Mesendoderm (in vitro differentiated cells): ENCODE data around the gene PRKD2.
"Not testable (repeated sequence)": the region's sequence is repeated elsewhere in the genome, so short reads cannot be mapped to it uniquely, and the experiment has no call there.

ENCODE experiments used
- DNase-seq: peaks from one replicate; pipeline ENCODE4 v3.0.0; 2013
- H2AK5ac ChIP-seq: 2 replicates; pipeline ENCODE4 v1.6.1; 2013; ENCODE audit warnings: low read length, inconsistent platforms
- H2BK120ac ChIP-seq: 2 replicates; pipeline ENCODE4 v1.6.1; 2013; ENCODE audit warnings: low read depth, mild to moderate bottlenecking, low read length, moderate library complexity, mixed read lengths
- H2BK15ac ChIP-seq: replicated peaks from 2 replicates; pipeline ENCODE4 v1.6.1; 2013; ENCODE audit warnings: low read depth, mild to moderate bottlenecking, moderate library complexity
- H2BK5ac ChIP-seq: 2 replicates; pipeline ENCODE4 v1.6.1; 2013; ENCODE audit warnings: low read length, inconsistent platforms
- H3K18ac ChIP-seq: 2 replicates; pipeline ENCODE4 v1.6.1; 2013; ENCODE audit warnings: mild to moderate bottlenecking, low read length, mixed read lengths
- H3K23ac ChIP-seq: one replicate; pipeline ENCODE4 v1.6.1; 2013; ENCODE audit warnings: low read length
- H3K27ac ChIP-seq: 2 replicates; pipeline ENCODE4 v1.5.1; 2013; ENCODE audit warnings: low read depth, mild to moderate bottlenecking, inconsistent platforms, low read length, moderate library complexity
- H3K27me3 ChIP-seq: 2 replicates; pipeline ENCODE4 v1.6.1; 2013; ENCODE audit warnings: low read length, control low read depth, mild to moderate bottlenecking, inconsistent platforms; ENCODE audit not compliant: insufficient read depth, poor library complexity
- H3K36me3 ChIP-seq: 2 replicates; pipeline ENCODE4 v1.6.1; 2013; ENCODE audit warnings: low read length, inconsistent platforms; ENCODE audit not compliant: control insufficient read depth, insufficient read depth
- H3K4ac ChIP-seq: one replicate; pipeline ENCODE4 v1.6.1; 2013; ENCODE audit warnings: low read depth, mild to moderate bottlenecking, low read length, moderate library complexity
- H3K4me1 ChIP-seq: 2 replicates; pipeline ENCODE4 v1.6.1; 2013; ENCODE audit warnings: low read depth, low read length, inconsistent platforms; ENCODE audit not compliant: control insufficient read depth
- H3K4me2 ChIP-seq: 2 replicates; pipeline ENCODE4 v1.6.1; 2013; ENCODE audit warnings: low read length
- H3K4me3 ChIP-seq: 2 replicates; pipeline ENCODE4 v1.5.1; 2013; ENCODE audit warnings: mild to moderate bottlenecking, low read length
- H3K56ac ChIP-seq: one replicate; pipeline ENCODE4 v1.6.1; 2013; ENCODE audit warnings: low read length
- H3K79me1 ChIP-seq: 2 replicates; pipeline ENCODE4 v1.6.1; 2013; ENCODE audit warnings: low read length, inconsistent platforms
- H3K79me2 ChIP-seq: 2 replicates; pipeline ENCODE4 v1.6.1; 2013; ENCODE audit warnings: mild to moderate bottlenecking, low read length; ENCODE audit not compliant: control insufficient read depth, insufficient read depth
- H3K9ac ChIP-seq: 2 replicates; pipeline ENCODE4 v1.6.1; 2013; ENCODE audit warnings: low read length, inconsistent platforms
- H4K5ac ChIP-seq: one replicate; pipeline ENCODE4 v1.6.1; 2013; ENCODE audit warnings: low read length
- H4K8ac ChIP-seq: one replicate; pipeline ENCODE4 v1.6.1; 2013; ENCODE audit warnings: low read depth, mild to moderate bottlenecking, control low read depth, low read length, moderate library complexity
- WGBS: extraction: QIAGEN DNeasy Blood & Tissue Kit; methylation state at CpG from one replicate; pipeline ENCODE4 v1.1.7; 2013; ENCODE audit warnings: low lambda C conversion rate, missing lambda C conversion rate; ENCODE audit not compliant: insufficient coverage; ENCODE audit errors: extremely low coverage; 5-methylcytosine and 5-hydroxymethylcytosine counted together

Gene PRKD2

DNA sequence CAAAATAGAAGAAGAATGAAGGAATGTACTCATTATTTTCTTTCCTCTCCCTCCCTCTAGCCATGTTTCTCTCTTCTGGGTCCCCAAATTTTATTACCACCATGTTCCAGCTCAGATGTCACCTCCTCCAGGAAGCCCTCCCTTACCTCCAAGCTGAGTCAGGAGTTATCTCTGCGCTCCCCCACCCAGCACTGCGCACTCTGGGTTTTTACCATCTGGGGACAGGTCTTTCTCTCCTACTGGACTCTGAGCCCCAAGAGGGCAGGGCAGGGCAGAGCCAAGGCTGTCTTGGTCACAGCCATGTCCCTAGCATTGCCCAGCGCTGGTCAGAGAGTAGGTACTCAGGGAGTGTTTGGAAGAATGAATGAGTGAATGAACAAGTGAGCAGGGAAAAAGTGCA is 83.8 kb downstream of the PRKD2 start:
- H2BK15ac ChIP-seq = no peak overlapping the region
- no peaks in the 10 kb centered on the region for H3K79me2 ChIP-seq
- H3K79me1 ChIP-seq = no peaks in the 10 kb centered on the region
- no peak overlapping the region for H3K56ac ChIP-seq
- H3K23ac ChIP-seq = no peak overlapping the region
- no peak overlapping the region for H2BK120ac ChIP-seq
- H3K27ac ChIP-seq = no peak overlapping the region
- no peak overlapping the region for H3K4ac ChIP-seq
- H3K9ac ChIP-seq = no peak overlapping the region
- H3K27me3 ChIP-seq = no peaks in the 10 kb centered on the region
- no peak for DNase-seq
- peaks cover 7% of the 10 kb centered on the region for H3K4me1 ChIP-seq
- no peak overlapping the region for H3K4me3 ChIP-seq
- H2BK5ac ChIP-seq = no peak overlapping the region
- H4K8ac ChIP-seq = no peak overlapping the region
- H3K4me2 ChIP-seq = no peak overlapping the region
- no peak overlapping the region for H3K18ac ChIP-seq
- H4K5ac ChIP-seq = no peak overlapping the region
- WGBS = no CpG with 5 or more reads among the region's 3 CpGs
- no peaks in the 10 kb centered on the region for H3K36me3 ChIP-seq
- no peak overlapping the region for H2AK5ac ChIP-seq

DNA sequence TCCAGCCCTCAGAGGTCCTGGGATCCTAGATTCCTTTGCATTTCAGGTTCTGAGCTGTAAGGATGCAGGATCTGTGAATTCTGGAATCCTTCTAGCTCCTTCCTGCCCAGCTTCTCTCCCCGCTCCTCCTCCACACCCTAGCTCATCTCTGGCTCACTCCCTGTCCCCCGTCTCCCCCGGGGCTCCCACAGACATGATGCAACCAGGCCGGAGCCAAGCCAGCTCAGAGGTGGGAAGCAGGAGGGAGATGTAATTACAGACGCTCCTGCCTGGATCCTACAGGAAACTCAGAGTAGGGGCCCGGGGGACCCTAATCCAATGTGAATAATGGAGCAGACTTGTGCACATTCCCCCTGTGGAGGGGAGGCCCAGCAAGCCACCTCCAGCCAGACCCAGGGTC is 85.4 kb downstream of the PRKD2 start:
- Histone ChIP-seq H3K79me1 (no peaks in the 10 kb centered on the region), H4K8ac (no peak overlapping the region), H4K5ac (no peak overlapping the region), H3K4me2 (no peak overlapping the region), H2BK120ac (no peak overlapping the region), H3K56ac (peak overlapping the region; percentile 49), H3K27ac (no peak overlapping the region), H2BK15ac (no peak overlapping the region), H3K4me3 (no peak overlapping the region), H2BK5ac (no peak overlapping the region), H3K9ac (peak overlapping the region; percentile 1), H3K4me1 (peaks cover 7% of the 10 kb centered on the region), H3K18ac (no peak overlapping the region), H2AK5ac (no peak overlapping the region), H3K36me3 (no peaks in the 10 kb centered on the region), H3K79me2 (no peaks in the 10 kb centered on the region), H3K4ac (no peak overlapping the region), H3K27me3 (no peaks in the 10 kb centered on the region), H3K23ac (no peak overlapping the region)
- no CpG with 5 or more reads among the region's 6 CpGs for WGBS
- DNase-seq = no peak

DNA sequence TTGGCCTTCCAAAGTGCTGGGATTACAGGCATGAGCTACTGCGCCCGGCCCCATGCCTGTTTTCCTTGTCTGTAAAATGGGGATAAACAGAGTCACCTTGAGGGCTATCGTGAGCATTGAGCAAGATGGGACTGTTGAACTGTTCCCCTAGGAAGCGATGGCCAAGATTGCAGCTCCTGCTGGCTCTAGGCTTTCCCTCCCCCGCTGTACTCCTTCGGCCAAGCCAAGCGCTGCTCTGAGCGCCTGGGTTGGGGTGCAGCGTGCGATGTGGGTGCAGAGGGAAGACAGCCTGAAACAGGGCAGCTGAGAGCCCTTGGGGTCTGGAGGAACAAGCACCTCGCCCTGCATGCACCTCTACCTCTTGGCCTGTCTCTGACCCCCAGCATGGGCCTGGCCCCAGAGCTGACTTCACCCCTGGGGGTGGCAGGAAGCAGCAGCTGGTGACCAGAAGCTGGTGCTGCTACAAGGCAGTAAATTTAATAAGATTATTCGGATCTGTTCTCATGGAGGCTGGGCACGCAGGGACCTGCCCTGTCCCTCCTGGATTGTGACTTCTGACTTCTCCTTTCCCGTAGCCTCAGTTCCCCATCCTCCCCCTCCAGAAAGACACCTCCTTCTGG is 86.2 kb downstream of the PRKD2 start:
- Histone ChIP-seq H3K27ac (no peak overlapping the region), H3K79me2 (no peaks in the 10 kb centered on the region), H3K23ac (no peak overlapping the region), H3K79me1 (no peaks in the 10 kb centered on the region), H3K27me3 (no peaks in the 10 kb centered on the region), H3K9ac (peak overlapping the region; percentile 6), H2AK5ac (no peak overlapping the region), H3K4ac (no peak overlapping the region), H3K36me3 (no peaks in the 10 kb centered on the region), H3K4me3 (no peak overlapping the region), H2BK15ac (no peak overlapping the region), H3K4me2 (no peak overlapping the region), H3K18ac (no peak overlapping the region), H3K4me1 (peaks cover 6% of the 10 kb centered on the region), H4K8ac (no peak overlapping the region), H2BK120ac (no peak overlapping the region), H3K56ac (peak overlapping the region; percentile 58), H2BK5ac (no peak overlapping the region), H4K5ac (no peak overlapping the region)
- WGBS = no CpG with 5 or more reads among the region's 14 CpGs
- no peak for DNase-seq

DNA sequence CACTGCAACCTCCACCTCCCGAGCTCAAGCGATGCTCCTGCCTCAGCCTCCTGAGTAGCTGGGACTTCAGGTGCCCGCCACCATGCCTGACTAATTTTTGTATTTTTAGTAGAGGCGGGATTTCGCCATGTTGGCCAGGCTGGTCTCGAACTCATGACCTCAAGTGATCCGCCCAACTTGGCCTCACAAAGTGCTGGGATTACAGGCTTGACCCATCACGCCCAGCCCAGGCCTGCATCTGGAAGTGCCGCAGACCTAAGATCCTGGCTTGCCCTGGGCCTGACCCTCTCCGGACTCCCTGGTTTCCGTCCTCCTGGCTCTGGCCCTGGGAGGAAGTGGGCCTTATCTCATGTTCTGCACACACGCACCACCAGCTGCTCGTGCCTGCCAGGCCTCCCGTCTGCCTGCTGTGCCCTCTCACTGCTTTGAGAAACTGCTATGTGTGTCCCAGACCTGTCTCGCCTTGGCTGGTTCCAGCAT is 87.3 kb downstream of the PRKD2 start:
- no peak overlapping the region for H4K5ac ChIP-seq
- H2BK120ac ChIP-seq = no peak overlapping the region
- no peaks in the 10 kb centered on the region for H3K79me1 ChIP-seq
- H3K79me2 ChIP-seq = no peaks in the 10 kb centered on the region
- H3K27ac ChIP-seq = no peak overlapping the region
- WGBS = no CpG with 5 or more reads among the region's 15 CpGs
- no peak overlapping the region for H3K18ac ChIP-seq
- peak; percentile 37 for DNase-seq
- H3K4me1 ChIP-seq = peaks cover 6% of the 10 kb centered on the region
- no peak overlapping the region for H2BK15ac ChIP-seq
- no peak overlapping the region for H2BK5ac ChIP-seq
- no peak overlapping the region for H3K4ac ChIP-seq
- H3K56ac ChIP-seq = peak overlapping the region; percentile 17
- H3K23ac ChIP-seq = no peak overlapping the region
- no peaks in the 10 kb centered on the region for H3K36me3 ChIP-seq
- H2AK5ac ChIP-seq = no peak overlapping the region
- no peak overlapping the region for H3K9ac ChIP-seq
- no peaks in the 10 kb centered on the region for H3K27me3 ChIP-seq
- no peak overlapping the region for H3K4me2 ChIP-seq
- H3K4me3 ChIP-seq = no peak overlapping the region
- H4K8ac ChIP-seq = no peak overlapping the region

DNA sequence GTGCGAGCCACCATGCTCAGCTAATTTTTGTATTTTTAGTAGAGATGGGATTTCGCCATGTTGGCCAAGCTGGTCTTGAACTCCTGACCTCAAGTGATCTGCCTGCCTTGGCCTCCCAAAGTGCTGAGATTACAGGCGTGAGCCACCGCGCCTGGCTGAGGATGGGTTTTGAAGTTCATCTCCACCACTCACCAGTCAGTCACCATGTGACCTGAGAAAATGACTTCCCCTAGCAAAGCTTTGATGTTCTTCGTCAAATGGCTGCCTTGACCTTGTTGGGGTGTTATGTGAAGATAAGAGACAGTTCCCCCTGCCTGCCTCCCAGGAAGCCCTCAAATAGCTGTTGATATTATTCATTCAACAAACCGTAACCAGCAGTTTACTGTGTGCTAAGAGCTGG is 87.9 kb downstream of the PRKD2 start:
- not testable (repeated sequence) for H3K4ac ChIP-seq, H3K9ac ChIP-seq, H3K27ac ChIP-seq, H3K4me2 ChIP-seq, H4K8ac ChIP-seq, H3K4me1 ChIP-seq, H3K18ac ChIP-seq, H3K79me1 ChIP-seq, H2BK15ac ChIP-seq, H4K5ac ChIP-seq, H3K56ac ChIP-seq, H3K23ac ChIP-seq, H3K4me3 ChIP-seq, H2BK120ac ChIP-seq, H3K36me3 ChIP-seq, H3K27me3 ChIP-seq, DNase-seq, H2BK5ac ChIP-seq, H3K79me2 ChIP-seq, H2AK5ac ChIP-seq
- no CpG with 5 or more reads among the region's 7 CpGs for WGBS

DNA sequence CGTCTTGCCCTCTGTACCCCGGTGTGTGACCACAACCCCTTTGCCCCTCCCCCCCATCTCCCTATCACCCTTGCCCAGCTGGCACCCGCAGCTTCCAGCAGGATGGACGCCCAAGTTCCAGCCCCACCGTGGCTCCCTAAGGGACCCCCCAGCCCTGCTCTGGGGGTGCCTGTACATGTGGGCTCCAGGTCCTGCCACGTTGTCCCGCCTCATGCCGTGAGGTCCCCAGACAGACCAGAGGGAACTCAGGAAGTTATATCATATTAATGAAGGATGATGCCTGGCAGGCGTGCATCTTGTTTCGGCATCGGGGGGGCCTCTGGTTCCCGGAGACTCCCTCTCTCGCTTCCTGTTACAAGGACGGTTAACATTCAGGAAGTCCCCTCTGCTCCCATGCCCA is 90.5 kb downstream of the PRKD2 start:
- no peak overlapping the region for H3K27ac ChIP-seq
- no peaks in the 10 kb centered on the region for H3K27me3 ChIP-seq
- no peak overlapping the region for H4K8ac ChIP-seq
- H3K56ac ChIP-seq = no peak overlapping the region
- no peak overlapping the region for H3K4me3 ChIP-seq
- no peaks in the 10 kb centered on the region for H3K79me2 ChIP-seq
- no peaks in the 10 kb centered on the region for H3K36me3 ChIP-seq
- no CpG with 5 or more reads among the region's 14 CpGs for WGBS
- H3K4me1 ChIP-seq = peaks cover 7% of the 10 kb centered on the region
- no peak overlapping the region for H2BK120ac ChIP-seq
- no peak overlapping the region for H3K23ac ChIP-seq
- DNase-seq = no peak
- H2BK5ac ChIP-seq = no peak overlapping the region
- H2AK5ac ChIP-seq = no peak overlapping the region
- no peak overlapping the region for H3K4ac ChIP-seq
- H3K18ac ChIP-seq = no peak overlapping the region
- no peak overlapping the region for H3K4me2 ChIP-seq
- no peak overlapping the region for H4K5ac ChIP-seq
- H3K79me1 ChIP-seq = no peaks in the 10 kb centered on the region
- H2BK15ac ChIP-seq = no peak overlapping the region
- no peak overlapping the region for H3K9ac ChIP-seq
